Neuronal stem cell (in vitro differentiated cells): ENCODE data around the gene WDR82.

Experiments
- DNase-seq: peaks from one replicate; pipeline ENCODE4 v3.0.0-alpha.2; 2013; ENCODE audit warnings: low spot score
- H2AFZ ChIP-seq: one replicate; pipeline ENCODE4 v1.6.1; 2013; ENCODE audit warnings: mild to moderate bottlenecking, low read length, inconsistent platforms
- H2AK5ac ChIP-seq: 2 replicates; pipeline ENCODE4 v1.6.1; 2013; ENCODE audit warnings: low read depth, mild to moderate bottlenecking, inconsistent platforms, low read length, moderate library complexity, mixed read lengths
- H2BK120ac ChIP-seq: 2 replicates; pipeline ENCODE4 v1.6.1; 2013; ENCODE audit warnings: low read depth, mild to moderate bottlenecking, inconsistent platforms, low read length, moderate library complexity, mixed read lengths
- H2BK12ac ChIP-seq: one replicate; pipeline ENCODE4 v1.6.1; 2013; ENCODE audit warnings: low read length, inconsistent platforms
- H2BK15ac ChIP-seq: 2 replicates; pipeline ENCODE4 v1.6.1; 2013; ENCODE audit warnings: mild to moderate bottlenecking, low read length, inconsistent platforms, mixed read lengths
- H2BK5ac ChIP-seq: one replicate; pipeline ENCODE4 v1.6.1; 2013; ENCODE audit warnings: inconsistent platforms, mild to moderate bottlenecking, low read length, moderate library complexity
- H3K14ac ChIP-seq: one replicate; pipeline ENCODE4 v1.6.1; 2013; ENCODE audit warnings: low read length, inconsistent platforms
- H3K18ac ChIP-seq: 2 replicates; pipeline ENCODE4 v1.6.1; 2013; ENCODE audit warnings: low read length, inconsistent platforms
- H3K23ac ChIP-seq: 2 replicates; pipeline ENCODE4 v1.6.1; 2013; ENCODE audit warnings: low read depth, mild to moderate bottlenecking, mixed read lengths, low read length, inconsistent platforms; ENCODE audit not compliant: poor library complexity
- H3K27ac ChIP-seq: replicated peaks from 3 replicates; pipeline ENCODE4 v1.5.1; 2013; ENCODE audit warnings: low read length, inconsistent platforms
- H3K27me3 ChIP-seq, 3 experiments: 2 replicates each; pipeline ENCODE4 v1.6.1; 2013; ENCODE audit warnings: low read length in 3 of 3, mild to moderate bottlenecking in 2 of 3, inconsistent platforms in 1 of 3, low read depth in 1 of 3, mixed read lengths in 1 of 3, moderate library complexity in 1 of 3; ENCODE audit not compliant: control insufficient read depth in 3 of 3, insufficient read depth in 3 of 3
- H3K36me3 ChIP-seq, 2 donors: replicated peaks in 1 of 2; 2 replicates each; pipeline ENCODE4 v1.6.1; 2013; ENCODE audit warnings: low read length in 2 of 2; ENCODE audit not compliant: control insufficient read depth in 2 of 2, insufficient read depth in 2 of 2
- H3K4ac ChIP-seq: 2 replicates; pipeline ENCODE4 v1.6.1; 2013; ENCODE audit warnings: inconsistent platforms, mild to moderate bottlenecking, low read length, moderate library complexity
- H3K4me1 ChIP-seq, 2 donors: 1 replicate in 1 of 2; 2 replicates in 1 of 2; pipeline ENCODE4 v1.6.1; 2013; ENCODE audit warnings: low read length in 2 of 2, low read depth in 1 of 2; ENCODE audit not compliant: control insufficient read depth in 2 of 2, insufficient read depth in 1 of 2
- H3K4me2 ChIP-seq: one replicate; pipeline ENCODE4 v1.6.1; 2013; ENCODE audit warnings: mild to moderate bottlenecking, low read length, inconsistent platforms; ENCODE audit not compliant: insufficient read depth, poor library complexity, severe bottlenecking
- H3K4me3 ChIP-seq, 2 donors: 2 replicates each; pipeline ENCODE4 v1.5.1; 2013; ENCODE audit warnings: low read length in 2 of 2, mild to moderate bottlenecking in 2 of 2, inconsistent platforms in 1 of 2, moderate library complexity in 1 of 2
- H3K79me1 ChIP-seq: one replicate; pipeline ENCODE4 v1.6.1; 2013; ENCODE audit warnings: low read depth, mild to moderate bottlenecking, inconsistent platforms, low read length, moderate library complexity
- H3K9ac ChIP-seq: one replicate; pipeline ENCODE4 v1.6.1; 2013; ENCODE audit warnings: mild to moderate bottlenecking, low read depth, low read length, inconsistent platforms; ENCODE audit not compliant: poor library complexity
- H3K9me3 ChIP-seq, 2 donors: replicated peaks in 1 of 2; 2 replicates each; pipeline versions ENCODE3 to v1.6.1; 2013; ENCODE audit warnings: low read length in 2 of 2, mild to moderate bottlenecking in 2 of 2, inconsistent platforms in 1 of 2, low read depth in 1 of 2, mixed read lengths in 1 of 2, moderate library complexity in 1 of 2; ENCODE audit not compliant: control insufficient read depth in 2 of 2, insufficient read depth in 1 of 2
- H4K8ac ChIP-seq: one replicate; pipeline ENCODE4 v1.6.1; 2013; ENCODE audit warnings: low read depth, mild to moderate bottlenecking, inconsistent platforms, low read length, moderate library complexity
- H4K91ac ChIP-seq: one replicate; pipeline ENCODE4 v1.6.1; 2013; ENCODE audit warnings: low read length, low read depth, mild to moderate bottlenecking, inconsistent platforms; ENCODE audit not compliant: poor library complexity
- WGBS, 2 donors: extraction: QIAGEN DNeasy Blood & Tissue Kit; methylation state at CpG; one replicate each; pipeline ENCODE4 v1.1.7; 2013; ENCODE audit warnings: missing lambda C conversion rate in 2 of 2, mixed read lengths in 1 of 2; ENCODE audit not compliant: insufficient read length in 2 of 2, insufficient replicate concordance in 1 of 2; ENCODE audit errors: extremely low coverage in 2 of 2; 5-methylcytosine and 5-hydroxymethylcytosine counted together

The WDR82 gene

GRCh38 chr3:52243791-52244628 is 34.4 kb downstream of the WDR82 start:
- WGBS, 2 donors, result no CpG with 5 or more reads among the region's 9 CpGs
- no peak overlapping the region for H2BK120ac ChIP-seq
- no peak for DNase-seq

GRCh38 chr3:52242039-52242438 is 36.4 kb downstream of the WDR82 start:
- H2BK5ac ChIP-seq, result no peak overlapping the region
- H3K9ac ChIP-seq, result no peak overlapping the region
- no peak overlapping the region for H2BK15ac ChIP-seq
- no peak overlapping the region for H3K23ac ChIP-seq
- no peak overlapping the region for H3K18ac ChIP-seq
- H3K4ac ChIP-seq, result no peak overlapping the region
- no peak for DNase-seq
- H3K4me3 ChIP-seq, result no peak overlapping the region
- H3K14ac ChIP-seq, result no peak overlapping the region
- no peak overlapping the region for H2AK5ac ChIP-seq
- peaks cover 15 to 22% of the 10 kb centered on the region in 2 donors for H3K4me1 ChIP-seq
- no peak overlapping the region for H4K91ac ChIP-seq
- no peaks in the 10 kb centered on the region for H3K36me3 ChIP-seq
- H2BK120ac ChIP-seq, result no peak overlapping the region
- no peak overlapping the region for H2AFZ ChIP-seq
- peaks cover 4 to 7% of the 10 kb centered on the region in 2 donors for H3K9me3 ChIP-seq
- H4K8ac ChIP-seq, result no peak overlapping the region
- no peak overlapping the region for H3K27ac ChIP-seq
- no peaks in the 10 kb centered on the region for H3K79me1 ChIP-seq
- H3K4me2 ChIP-seq, result no peak overlapping the region
- no peak overlapping the region for H2BK12ac ChIP-seq
- peaks cover 0 to 26% (median 0%) of the 10 kb centered on the region in 3 experiments for H3K27me3 ChIP-seq
- WGBS, 2 donors, result no CpG with 5 or more reads among the region's 1 CpG

More at GRCh38 chr3:52243791-52244628, 34.4 kb downstream of the WDR82 start:
- H3K4ac ChIP-seq, result no peak overlapping the region
- H3K18ac ChIP-seq, result no peak overlapping the region
- H2AFZ ChIP-seq, result no peak overlapping the region
- H3K36me3 ChIP-seq, result peaks cover 0 to 3% of the 10 kb centered on the region in 2 donors
- H2BK5ac ChIP-seq, result no peak overlapping the region
- H4K8ac ChIP-seq, result no peak overlapping the region
- H3K9ac ChIP-seq, result no peak overlapping the region
- no peak overlapping the region for H2AK5ac ChIP-seq
- no peak overlapping the region for H3K23ac ChIP-seq
- H3K4me1 ChIP-seq, result peaks cover 0 to 6% of the 10 kb centered on the region in 2 donors
- H4K91ac ChIP-seq, result no peak overlapping the region
- no peak overlapping the region for H3K4me2 ChIP-seq
- H3K27me3 ChIP-seq, result peaks cover 0 to 26% (median 0%) of the 10 kb centered on the region in 3 experiments
- H3K4me3 ChIP-seq, result no peak overlapping the region
- peaks cover 4 to 7% of the 10 kb centered on the region in 2 donors for H3K9me3 ChIP-seq
- H3K14ac ChIP-seq, result no peak overlapping the region
- H2BK12ac ChIP-seq, result no peak overlapping the region
- H2BK15ac ChIP-seq, result no peak overlapping the region
- H3K79me1 ChIP-seq, result no peaks in the 10 kb centered on the region
- H3K27ac ChIP-seq, result no peak overlapping the region

GRCh38 chr3:52240886-52241370 is 37.5 kb downstream of the WDR82 start:
- Histone ChIP-seq H3K27me3 (peaks cover 0 to 16% (median 0%) of the 10 kb centered on the region in 3 experiments), H3K36me3 (no peaks in the 10 kb centered on the region), H4K91ac (no peak overlapping the region), H3K18ac (no peak overlapping the region), H3K23ac (no peak overlapping the region), H3K14ac (no peak overlapping the region), H3K27ac (no peak overlapping the region), H3K4me1 (peaks cover 15 to 20% of the 10 kb centered on the region in 2 donors), H4K8ac (no peak overlapping the region), H2BK120ac (no peak overlapping the region), H3K79me1 (no peaks in the 10 kb centered on the region), H3K9ac (no peak overlapping the region), H2BK5ac (no peak overlapping the region), H3K9me3 (peaks cover 4 to 7% of the 10 kb centered on the region in 2 donors), H3K4me3 (no peak overlapping the region), H3K4ac (no peak overlapping the region), H2AFZ (no peak overlapping the region), H3K4me2 (no peak overlapping the region), H2BK12ac (no peak overlapping the region), H2BK15ac (no peak overlapping the region), H2AK5ac (no peak overlapping the region)
- no CpG with 5 or more reads among the region's 4 CpGs for whole genome bisulfite sequencing, 2 donors
- no peak for DNase-seq
